ENCODE measurements around the gene MTFMT. TPM values are rescaled to one million over a fixed set of nuclear protein-coding genes. Genes with fewer than 3 reads are reported as not detected.
"Not testable (repeated sequence)": the region's sequence is repeated elsewhere in the genome, so short reads cannot be mapped to it uniquely, and the experiment has no call there.

The MTFMT gene
- total RNA-seq (10 to 100 TPM in 4 of 5 experiments, 1 to 10 TPM in 1; 7.1 to 24.8 (median 12.7) TPM), polyA plus RNA-seq (10 to 100 TPM; 19.7 to 21.5 TPM), total RNA-seq (9.6 reads per million, percentile 35 among the genes with 10 or more reads in this experiment)

DNA sequence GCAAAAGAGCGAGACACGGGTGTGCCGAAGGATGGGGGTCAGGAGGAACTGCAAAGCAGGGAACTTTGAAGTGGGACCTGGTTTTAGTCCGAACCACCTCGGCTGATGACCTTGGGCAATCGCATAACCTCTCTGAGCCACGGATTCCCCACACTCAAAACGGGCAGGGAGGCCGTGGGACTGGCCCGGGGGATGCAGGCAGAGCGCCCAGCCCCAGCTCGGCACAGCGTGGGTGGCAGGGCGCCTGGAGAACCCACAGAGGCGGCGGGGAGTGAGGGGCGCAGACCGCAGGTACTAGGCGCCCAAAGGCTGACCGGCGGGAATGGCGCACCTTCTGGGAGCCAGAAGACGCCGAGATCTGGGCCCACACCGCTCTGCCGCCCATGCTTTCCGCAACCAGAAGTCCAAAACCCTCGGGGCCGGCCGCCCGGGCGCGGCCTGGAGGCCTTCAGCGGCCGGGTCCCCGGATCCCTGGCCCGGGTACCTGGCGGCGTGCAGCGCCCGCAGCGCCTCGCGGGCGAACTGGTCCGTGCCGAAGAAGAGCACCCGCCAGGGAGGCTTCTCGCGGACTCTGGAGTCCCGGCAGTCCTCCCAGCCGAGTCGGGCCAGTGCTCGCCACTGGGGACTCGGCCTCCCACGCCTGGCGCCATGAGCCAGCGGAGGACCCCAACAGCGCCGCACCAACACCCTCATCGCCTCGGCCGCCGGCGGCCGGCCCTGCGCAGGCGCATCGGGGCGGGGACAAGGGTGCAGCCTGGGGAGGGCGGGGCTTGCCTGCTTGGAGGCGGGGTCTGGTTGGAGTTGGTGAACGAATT is at the start of gene MTFMT:
TSS of gene MTFMT (minus strand) at position 719 of the 815 bp plus-strand sequence. CDS start at position 693, 26 bp downstream.
- peaks cover 3 to 16% (median 7%) of the 10 kb centered on the region in 5 donors for H3K36me3 Mint-ChIP-seq
- CTCF ChIA-PET: no interaction called here
- H3K9me3 ChIP-seq (ENCODE audit: control insufficient read depth in 2 of 3, low read length in 3 of 3): no peaks in the 10 kb centered on the region

DNA sequence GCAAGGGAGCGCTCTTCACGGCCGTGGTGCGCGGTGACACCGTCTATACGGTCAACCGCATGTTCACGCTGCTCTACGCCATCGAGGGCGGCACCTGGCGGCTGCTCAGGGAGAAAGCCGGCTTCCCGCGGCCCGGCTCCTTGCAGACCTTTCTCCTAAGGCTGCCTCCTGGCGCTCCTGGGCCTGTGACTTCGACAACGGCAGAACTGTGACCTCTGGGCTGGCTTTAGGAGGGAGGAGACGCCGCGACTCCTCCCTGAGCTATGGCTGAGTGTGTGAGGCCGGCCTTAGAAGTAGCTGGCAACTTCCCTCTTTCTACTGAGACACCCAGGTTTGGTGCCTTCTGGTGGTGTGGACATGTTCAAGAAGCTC is 48.5 kb upstream of the MTFMT start:
- Histone ChIP-seq H3K9me3 (ENCODE audit: control insufficient read depth in 2 of 3, low read length in 3 of 3) (no peaks in the 10 kb centered on the region), H3K4me3 (ENCODE audit: low read length) (no peak overlapping the region), H3K4me1 (ENCODE audit: control insufficient read depth in 2 of 2, insufficient read depth in 2 of 2, low read length in 2 of 2) (peaks cover 0 to 11% of the 10 kb centered on the region in 2 donors), H3K27ac (ENCODE audit: low read depth, low read length) (no peak overlapping the region), H3K36me3 (ENCODE audit: control insufficient read depth in 2 of 3, insufficient read depth in 3 of 3, low read length in 3 of 3) (no peaks in the 10 kb centered on the region), H3K27me3 (ENCODE audit: control insufficient read depth in 2 of 2, insufficient read depth in 2 of 2, low read length in 2 of 2) (no peaks in the 10 kb centered on the region)
- DNase-seq (peak in 8 of 9 donors; percentile 18 to 54 (median 39)), ATAC-seq (peak; percentile 74)
- no peaks in the 10 kb centered on the region for H3K9me3 Mint-ChIP-seq
- ChIA-PET POLR2A (no interaction called here), CTCF (interaction anchor here (0.8 to 2.8 kb wide), 3 partner anchors 9 to 53 kb away, joined by 3 to 11 read pairs (median 3); no protein-coding TSS in a partner anchor)
- H3K27me3 Mint-ChIP-seq: peaks cover 16 to 35% (median 32%) of the 10 kb centered on the region in 5 donors
- peak overlapping the region in 1 of 9 donors; percentile 74 for H3K27ac Mint-ChIP-seq
- peak overlapping the region in 7 of 10 donors; percentile 11 to 80 (median 52) for H3K4me3 Mint-ChIP-seq
- intact Hi-C loops (cut with micrococcal nuclease): loop anchor here (1.0 kb wide), 3 partner anchors 24 to 347 kb away; no protein-coding TSS in a partner anchor
- H3K36me3 Mint-ChIP-seq: peaks cover 0 to 3% (median 0%) of the 10 kb centered on the region in 5 donors
- H3K4me1 Mint-ChIP-seq: peaks cover 13 to 25% (median 19%) of the 10 kb centered on the region in 7 donors

More for the DNA sequence above, at the start of gene MTFMT:
- Mint-ChIP-seq H3K27ac (peak within 1 kb of the TSS; percentile 21 to 95 (median 79)), H3K27me3 (peaks cover 4 to 28% (median 11%) of the 10 kb centered on the region in 5 donors), H3K4me3 (peak within 1 kb of the TSS; percentile 83 to 98 (median 93)), H3K4me1 (peaks cover 15 to 43% (median 33%) of the 10 kb centered on the region in 7 donors), H3K9me3 (no peaks in the 10 kb centered on the region)
- intact Hi-C loops (cut with micrococcal nuclease): loop anchor here (1.0 to 5.0 kb wide), 8 partner anchors 20 to 356 kb away; partner anchors contain the start of genes RNU5A-1 (in 2 of the 2), CLPX (in 1 of the 2), RNU5B-1 (in 1 of the 2) and SPG21 (in 1 of the 2)
- Histone ChIP-seq H3K27ac (ENCODE audit: low read depth, low read length) (peak within 1 kb of the TSS; percentile 76), H3K36me3 (ENCODE audit: control insufficient read depth in 2 of 3, insufficient read depth in 3 of 3, low read length in 3 of 3) (peaks cover 0 to 25% (median 4%) of the 10 kb centered on the region in 3 experiments), H3K4me3 (ENCODE audit: low read length) (peak within 1 kb of the TSS; percentile 90), H3K27me3 (ENCODE audit: control insufficient read depth in 2 of 2, insufficient read depth in 2 of 2, low read length in 2 of 2) (no peaks in the 10 kb centered on the region), H3K4me1 (ENCODE audit: control insufficient read depth in 2 of 2, insufficient read depth in 2 of 2, low read length in 2 of 2) (peaks cover 9 to 10% of the 10 kb centered on the region in 2 donors)
- ATAC-seq: peak; percentile 96
- DNase-seq: peak; percentile 72 to 93 (median 87)
- POLR2A ChIA-PET: no interaction called here

DNA sequence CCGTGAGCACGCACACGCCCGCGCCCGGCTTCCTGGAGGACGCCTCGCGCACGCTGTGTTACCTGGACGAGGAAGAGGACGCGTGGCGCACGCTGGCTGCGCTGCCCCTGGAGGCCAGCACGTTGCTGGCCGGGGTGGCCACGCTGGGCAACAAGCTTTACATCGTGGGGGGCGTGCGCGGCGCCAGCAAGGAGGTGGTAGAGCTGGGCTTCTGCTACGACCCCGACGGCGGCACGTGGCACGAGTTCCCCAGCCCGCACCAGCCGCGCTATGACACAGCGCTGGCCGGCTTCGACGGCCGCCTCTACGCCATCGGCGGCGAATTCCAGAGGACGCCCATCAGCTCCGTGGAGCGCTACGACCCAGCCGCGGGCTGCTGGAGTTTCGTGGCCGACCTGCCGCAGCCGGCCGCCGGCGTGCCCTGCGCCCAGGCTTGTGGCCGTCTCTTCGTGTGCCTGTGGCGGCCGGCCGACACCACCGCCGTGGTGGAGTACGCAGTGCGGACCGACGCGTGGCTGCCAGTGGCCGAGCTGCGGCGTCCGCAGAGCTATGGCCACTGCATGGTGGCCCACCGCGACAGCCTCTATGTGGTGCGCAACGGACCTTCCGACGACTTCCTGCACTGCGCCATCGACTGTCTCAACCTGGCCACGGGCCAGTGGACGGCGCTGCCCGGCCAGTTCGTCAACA is 48.0 kb upstream of the MTFMT start:
- Mint-ChIP-seq H3K36me3 (peaks cover 0 to 3% (median 0%) of the 10 kb centered on the region in 5 donors), H3K4me3 (peak overlapping the region in 7 of 10 donors; percentile 11 to 80 (median 52)), H3K27me3 (peaks cover 16 to 30% (median 27%) of the 10 kb centered on the region in 5 donors), H3K4me1 (peaks cover 9 to 20% (median 14%) of the 10 kb centered on the region in 7 donors), H3K27ac (peak overlapping the region in 1 of 9 donors; percentile 74), H3K9me3 (no peaks in the 10 kb centered on the region)
- CTCF ChIA-PET: interaction anchor here (0.9 kb wide), 1 partner anchor 8 kb away, joined by 3 read pairs; no protein-coding TSS in a partner anchor
- DNase-seq: no peak
- intact Hi-C loops (cut with micrococcal nuclease): no loop called here
- no peak for ATAC-seq
- Histone ChIP-seq H3K4me3 (ENCODE audit: low read length) (no peak overlapping the region), H3K9me3 (ENCODE audit: control insufficient read depth in 2 of 3, low read length in 3 of 3) (no peaks in the 10 kb centered on the region), H3K27me3 (ENCODE audit: control insufficient read depth in 2 of 2, insufficient read depth in 2 of 2, low read length in 2 of 2) (no peaks in the 10 kb centered on the region), H3K27ac (ENCODE audit: low read depth, low read length) (no peak overlapping the region), H3K36me3 (ENCODE audit: control insufficient read depth in 2 of 3, insufficient read depth in 3 of 3, low read length in 3 of 3) (no peaks in the 10 kb centered on the region), H3K4me1 (ENCODE audit: control insufficient read depth in 2 of 2, insufficient read depth in 2 of 2, low read length in 2 of 2) (peaks cover 0 to 9% of the 10 kb centered on the region in 2 donors)
- POLR2A ChIA-PET: no interaction called here

DNA sequence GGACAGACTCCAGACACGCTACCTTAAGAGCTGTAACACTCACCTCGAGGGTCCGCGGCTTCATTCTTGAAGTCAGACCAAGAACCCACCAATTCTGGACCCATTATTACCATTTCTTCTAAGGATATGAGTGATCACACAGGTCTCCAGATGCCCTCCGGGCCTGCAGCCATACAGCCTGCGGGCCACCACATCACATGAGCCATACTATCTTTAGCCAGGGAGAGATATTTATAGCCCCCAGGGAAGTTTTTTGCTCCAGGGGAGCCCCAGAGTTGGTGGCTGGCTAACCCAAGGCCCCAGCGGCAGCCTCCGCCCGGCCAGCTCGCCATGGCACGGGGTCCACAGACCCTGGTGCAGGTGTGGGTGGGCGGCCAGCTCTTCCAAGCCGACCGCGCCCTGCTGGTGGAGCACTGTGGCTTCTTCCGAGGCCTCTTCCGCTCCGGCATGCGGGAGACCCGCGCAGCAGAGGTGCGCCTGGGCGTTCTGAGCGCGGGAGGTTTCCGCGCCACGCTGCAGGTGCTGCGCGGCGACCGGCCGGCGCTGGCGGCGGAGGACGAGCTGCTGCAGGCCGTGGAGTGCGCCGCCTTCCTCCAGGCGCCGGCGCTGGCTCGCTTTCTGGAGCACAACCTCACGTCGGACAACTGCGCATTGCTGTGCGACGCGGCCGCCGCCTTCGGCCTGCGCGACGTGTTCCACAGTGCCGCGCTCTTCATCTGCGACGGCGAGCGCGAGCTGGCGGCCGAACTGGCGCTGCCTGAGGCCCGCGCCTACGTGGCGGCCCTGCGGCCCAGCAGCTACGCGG is 47.2 kb upstream of the MTFMT start, which contains the start of gene KBTBD13:
TSS of gene KBTBD13 (plus strand) at position 261 of the 805 bp plus-strand sequence. CDS start at position 331, 70 bp downstream.
- Histone ChIP-seq H3K27ac (ENCODE audit: low read depth, low read length) (no peak within 1 kb of the TSS), H3K9me3 (ENCODE audit: control insufficient read depth in 2 of 3, low read length in 3 of 3) (no peaks in the 10 kb centered on the region), H3K27me3 (ENCODE audit: control insufficient read depth in 2 of 2, insufficient read depth in 2 of 2, low read length in 2 of 2) (no peaks in the 10 kb centered on the region), H3K4me3 (ENCODE audit: low read length) (no peak within 1 kb of the TSS), H3K36me3 (ENCODE audit: control insufficient read depth in 2 of 3, insufficient read depth in 3 of 3, low read length in 3 of 3) (no peaks in the 10 kb centered on the region), H3K4me1 (ENCODE audit: control insufficient read depth in 2 of 2, insufficient read depth in 2 of 2, low read length in 2 of 2) (peaks cover 0 to 2% of the 10 kb centered on the region in 2 donors)
- ChIA-PET CTCF (interaction anchor here (0.9 to 1.8 kb wide), 2 partner anchors 7 to 42 kb away, joined by 3 to 5 read pairs; no protein-coding TSS in a partner anchor), POLR2A (no interaction called here)
- H3K27ac Mint-ChIP-seq: peak within 1 kb of the TSS in 1 of 9 donors; percentile 21
- peaks cover 0 to 3% (median 0%) of the 10 kb centered on the region in 5 donors for H3K36me3 Mint-ChIP-seq
- peaks cover 16 to 27% (median 25%) of the 10 kb centered on the region in 5 donors for H3K27me3 Mint-ChIP-seq
- H3K4me3 Mint-ChIP-seq: peak within 1 kb of the TSS in 5 of 10 donors; percentile 26 to 68 (median 46)
- DNase-seq (no peak), ATAC-seq (no peak)
- no peaks in the 10 kb centered on the region for H3K9me3 Mint-ChIP-seq
- H3K4me1 Mint-ChIP-seq: peaks cover 5 to 13% (median 10%) of the 10 kb centered on the region in 7 donors
- intact Hi-C loops (cut with micrococcal nuclease): no loop called here

DNA sequence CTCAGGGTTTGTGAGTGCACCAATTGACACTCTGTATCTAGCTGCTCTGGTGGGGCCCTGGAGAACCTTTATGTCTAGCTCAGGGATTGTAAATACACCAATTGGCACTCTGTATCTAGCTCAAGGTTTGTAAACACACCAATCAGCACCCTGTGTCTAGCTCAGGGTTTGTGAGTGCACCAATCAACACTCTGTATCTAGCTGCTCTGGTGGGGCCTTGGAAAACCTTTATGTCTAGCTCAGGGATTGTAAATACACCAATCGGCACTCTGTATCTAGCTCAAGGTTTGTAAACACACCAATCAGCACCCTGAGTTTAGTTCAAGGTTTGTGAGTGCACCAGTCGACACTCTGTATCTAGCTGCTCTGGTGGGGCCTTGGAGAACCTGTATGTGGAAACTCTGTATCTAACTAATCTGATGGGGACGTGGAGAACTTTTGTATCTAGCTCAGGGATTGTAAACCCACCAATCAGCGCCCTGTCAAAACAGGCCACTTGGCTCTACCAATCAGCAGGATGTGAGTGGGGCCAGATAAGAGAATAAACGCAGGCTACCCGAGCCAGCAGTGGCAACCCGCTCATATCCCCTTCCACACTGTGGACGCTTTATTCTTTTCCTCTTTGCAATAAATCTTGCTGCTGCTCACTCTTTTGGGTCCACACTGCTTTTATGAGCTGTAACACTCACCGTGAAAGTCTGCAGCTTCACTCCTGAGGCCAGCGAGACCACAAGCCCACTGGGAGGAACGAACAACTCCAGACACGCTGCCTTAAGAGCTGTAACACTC is 46.4 kb upstream of the MTFMT start:
- H3K27ac ChIP-seq (ENCODE audit: low read depth, low read length); ATAC-seq; H3K36me3 Mint-ChIP-seq; DNase-seq; H3K9me3 ChIP-seq (ENCODE audit: control insufficient read depth in 2 of 3, low read length in 3 of 3); H3K4me1 ChIP-seq (ENCODE audit: control insufficient read depth in 2 of 2, insufficient read depth in 2 of 2, low read length in 2 of 2); H3K9me3 Mint-ChIP-seq; H3K36me3 ChIP-seq (ENCODE audit: control insufficient read depth in 2 of 3, insufficient read depth in 3 of 3, low read length in 3 of 3); POLR2A ChIA-PET; H3K4me3 ChIP-seq (ENCODE audit: low read length); H3K27me3 ChIP-seq (ENCODE audit: control insufficient read depth in 2 of 2, insufficient read depth in 2 of 2, low read length in 2 of 2); intact Hi-C loops (cut with micrococcal nuclease): not testable (repeated sequence)
- Mint-ChIP-seq H3K27ac (peak overlapping the region in 1 of 9 donors; percentile 21), H3K27me3 (peaks cover 16 to 27% (median 25%) of the 10 kb centered on the region in 5 donors), H3K4me3 (peak overlapping the region in 1 of 10 donors; percentile 26), H3K4me1 (peaks cover 5 to 11% (median 9%) of the 10 kb centered on the region in 7 donors)
- CTCF ChIA-PET: interaction anchor here (1.8 kb wide), 1 partner anchor 42 kb away, joined by 5 read pairs; no protein-coding TSS in a partner anchor
